BE2C (cell line): ENCODE data around the gene ZC3H4.

Source experiments
- DNase-seq: peaks from one replicate; pipeline ENCODE4 v3.0.0-alpha.2; 2020
- H3K27me3 ChIP-seq: fragments of 250-450 bp; sonication (Bioruptor Pico); 2 replicates; pipeline ENCODE4 v1.5.1; 2020; ENCODE audit warnings: mild to moderate bottlenecking
- H3K36me3 ChIP-seq: fragments of 250-450 bp; sonication (Bioruptor Pico); 2 replicates; pipeline ENCODE4 v1.5.1; 2020; ENCODE audit warnings: mild to moderate bottlenecking
- H3K4me1 ChIP-seq: fragments of 250-450 bp; sonication (Bioruptor Pico); 2 replicates; pipeline ENCODE4 v1.5.1; 2020
- H3K4me3 ChIP-seq: 2 replicates; pipeline ENCODE4 v1.5.1; 2011; ENCODE audit warnings: low read depth, low read length
- H3K9me3 ChIP-seq: fragments of 250-450 bp; sonication (Bioruptor Pico); 2 replicates; pipeline ENCODE4 v1.5.1; 2020
- TF ChIP-seq, protein P1 (sequence below): IDR thresholded peaks from 2 replicates; pipeline ENCODE4 v1.5.1; 2012; ENCODE audit warnings: mild to moderate bottlenecking, low read depth, low read length

Gene ZC3H4

GRCh38 chr19:47022541-47023447 is 90.8 kb downstream of the ZC3H4 start:
- Histone ChIP-seq H3K36me3 (no peaks in the 10 kb centered on the region), H3K4me3 (no peak overlapping the region), H3K27me3 (peaks cover 72% of the 10 kb centered on the region), H3K9me3 (no peaks in the 10 kb centered on the region), H3K4me1 (no peaks in the 10 kb centered on the region; the same call in 1 of the 2 replicates)
- DNase-seq = no peak
- TF ChIP-seq, protein P1, sequence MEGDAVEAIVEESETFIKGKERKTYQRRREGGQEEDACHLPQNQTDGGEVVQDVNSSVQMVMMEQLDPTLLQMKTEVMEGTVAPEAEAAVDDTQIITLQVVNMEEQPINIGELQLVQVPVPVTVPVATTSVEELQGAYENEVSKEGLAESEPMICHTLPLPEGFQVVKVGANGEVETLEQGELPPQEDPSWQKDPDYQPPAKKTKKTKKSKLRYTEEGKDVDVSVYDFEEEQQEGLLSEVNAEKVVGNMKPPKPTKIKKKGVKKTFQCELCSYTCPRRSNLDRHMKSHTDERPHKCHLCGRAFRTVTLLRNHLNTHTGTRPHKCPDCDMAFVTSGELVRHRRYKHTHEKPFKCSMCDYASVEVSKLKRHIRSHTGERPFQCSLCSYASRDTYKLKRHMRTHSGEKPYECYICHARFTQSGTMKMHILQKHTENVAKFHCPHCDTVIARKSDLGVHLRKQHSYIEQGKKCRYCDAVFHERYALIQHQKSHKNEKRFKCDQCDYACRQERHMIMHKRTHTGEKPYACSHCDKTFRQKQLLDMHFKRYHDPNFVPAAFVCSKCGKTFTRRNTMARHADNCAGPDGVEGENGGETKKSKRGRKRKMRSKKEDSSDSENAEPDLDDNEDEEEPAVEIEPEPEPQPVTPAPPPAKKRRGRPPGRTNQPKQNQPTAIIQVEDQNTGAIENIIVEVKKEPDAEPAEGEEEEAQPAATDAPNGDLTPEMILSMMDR = no peak

- Histone ChIP-seq H3K9me3 (no peaks in the 10 kb centered on the region), H3K36me3 (no peaks in the 10 kb centered on the region), H3K27me3 (peaks cover 69% of the 10 kb centered on the region), H3K4me1 (no peaks in the 10 kb centered on the region; the same call in 1 of the 2 replicates), H3K4me3 (no peak overlapping the region)
- no peak for DNase-seq
- TF ChIP-seq, protein P1 = no peak
Observed at GRCh38 chr19:47022140-47022536, 91.4 kb downstream of the ZC3H4 start.

DNA sequence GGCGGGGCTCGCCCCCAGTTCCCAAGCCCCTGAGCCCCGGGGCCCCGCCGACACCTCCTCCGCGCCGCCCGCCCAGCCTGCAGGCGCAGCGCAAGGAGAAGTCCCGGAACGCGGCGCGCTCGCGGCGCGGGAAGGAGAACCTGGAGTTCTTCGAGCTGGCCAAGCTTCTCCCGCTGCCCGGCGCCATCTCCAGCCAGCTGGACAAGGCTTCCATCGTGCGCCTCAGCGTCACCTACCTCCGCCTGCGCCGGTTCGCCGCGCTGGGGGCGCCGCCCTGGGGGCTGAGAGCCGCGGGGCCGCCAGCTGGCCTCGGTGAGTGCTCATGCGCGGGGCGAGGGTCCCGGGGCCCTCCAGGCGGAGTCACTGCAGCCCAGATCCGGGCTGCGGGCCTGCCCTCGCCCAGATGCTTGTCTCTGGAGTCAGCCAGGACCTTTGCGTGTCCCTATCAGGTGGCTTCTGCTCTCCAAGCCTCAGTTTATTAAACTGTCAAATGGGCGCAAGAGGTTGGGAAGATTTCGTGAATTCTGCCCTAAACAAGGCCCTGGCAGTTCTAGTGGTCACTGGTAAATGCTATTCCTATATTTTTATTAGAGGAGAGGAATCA is 91.9 kb downstream of the ZC3H4 start:
- TF ChIP-seq, protein P1 = no peak
- Histone ChIP-seq H3K9me3 (no peaks in the 10 kb centered on the region), H3K27me3 (peaks cover 69% of the 10 kb centered on the region), H3K4me3 (no peak overlapping the region), H3K4me1 (no peaks in the 10 kb centered on the region; the same call in 1 of the 2 replicates), H3K36me3 (no peaks in the 10 kb centered on the region)
- no peak for DNase-seq

- Histone ChIP-seq H3K4me3 (no peak overlapping the region), H3K27me3 (peaks cover 69% of the 10 kb centered on the region), H3K9me3 (no peaks in the 10 kb centered on the region), H3K36me3 (no peaks in the 10 kb centered on the region), H3K4me1 (no peaks in the 10 kb centered on the region; the same call in 1 of the 2 replicates)
- TF ChIP-seq, protein P1 = no peak
- DNase-seq = no peak
Observed at GRCh38 chr19:47020992-47021496, 92.5 kb downstream of the ZC3H4 start.

GRCh38 chr19:47020132-47020805 is 93.3 kb downstream of the ZC3H4 start:
- H3K4me1 ChIP-seq = no peaks in the 10 kb centered on the region; the same call in 1 of the 2 replicates
- TF ChIP-seq, protein P1 = no peak
- no peak overlapping the region for H3K4me3 ChIP-seq
- no peaks in the 10 kb centered on the region for H3K9me3 ChIP-seq
- H3K27me3 ChIP-seq = peaks cover 65% of the 10 kb centered on the region
- no peaks in the 10 kb centered on the region for H3K36me3 ChIP-seq
- DNase-seq = no peak
